K562 (cell line): ENCODE results near the gene WIPF1. TPM values are rescaled to one million over a fixed set of nuclear protein-coding genes. Genes with fewer than 3 reads are reported as not detected.

Source experiments
- ATAC-seq: fragments of 200-7000 bp; cut with Tn5 transposase; 3 replicates; pipeline ENCODE4 v1.9.1; 2020; ENCODE audit warnings: moderate library complexity
- BruUV-seq: library from RNA; stranded (reverse); fragments of 400-500 nt; replicated peaks from 2 replicates; lab custom pipeline; 2021; lab: Mats Ljungman, UMichigan
- CTCF ChIA-PET: fragments of 300-600 bp; formaldehyde crosslinking; extraction: SDS; loops from one replicate; lab custom pipeline; 2021; ENCODE audit warnings: low intra/inter-chr PET ratio; lab: Yijun Ruan, JAX
- POLR2A ChIA-PET: fragments of 300-600, 350-650 bp; sonication (Branson Sonifier 250); formaldehyde crosslinking; extraction: SDS; loops from one replicate; lab custom pipeline; 2021; ENCODE audit warnings: antibody characterized with exemption, inconsistent platforms; lab: Yijun Ruan, JAX
- DNase-seq, 4 experiments: peaks; one replicate each; pipeline versions ENCODE4 v3.0.0 to v3.0.0-alpha.2; 2011 to 2018; ENCODE audit warnings: low spot score in 3 of 4, mixed read lengths in 3 of 4; ENCODE audit errors: extremely low read depth in 1 of 4
- FAIRE-seq: peaks from 2 replicates; lab custom pipeline; 2011; peaks lifted over from hg19 to GRCh38; lab: Jason Lieb, UNC
- H2AFZ ChIP-seq: 2 replicates; pipeline ENCODE4 v1.6.0; 2011; ENCODE audit warnings: low read depth, low read length, control low read depth, inconsistent platforms
- H3K27ac ChIP-seq: fragments of 200-600 bp; 3 replicates; pipeline ENCODE4 v1.8.0; 2011; ENCODE audit warnings: low read depth, mild to moderate bottlenecking, control low read depth, inconsistent platforms, low read length, moderate library complexity, mixed read lengths; ENCODE audit errors: extremely low read depth
- H3K27me3 ChIP-seq, 2 experiments: fragments of 300-600 bp in 1 of 2; 2 replicates in 1 of 2; 3 replicates in 1 of 2; pipeline versions ENCODE4 v1.6.0 to v1.8.0; 2011; ENCODE audit warnings: inconsistent platforms in 2 of 2, low read length in 2 of 2, mild to moderate bottlenecking in 1 of 2, mixed read lengths in 1 of 2, moderate library complexity in 1 of 2; ENCODE audit not compliant: control insufficient read depth in 2 of 2, insufficient read depth in 2 of 2
- H3K36me3 ChIP-seq: fragments of 300-600 bp; 3 replicates; pipeline ENCODE4 v1.8.0; 2011; ENCODE audit warnings: mild to moderate bottlenecking, low read length, inconsistent platforms; ENCODE audit not compliant: control insufficient read depth, insufficient read depth
- H3K4me1 ChIP-seq, 2 experiments: fragments of 200-600 bp in 1 of 2; replicated peaks in 1 of 2; 2 replicates in 1 of 2; 3 replicates in 1 of 2; pipeline versions ENCODE4 v1.5.1 to v1.8.0; 2011; ENCODE audit warnings: inconsistent platforms in 2 of 2, low read length in 2 of 2, mild to moderate bottlenecking in 1 of 2, mixed read lengths in 1 of 2, moderate library complexity in 1 of 2; ENCODE audit not compliant: control insufficient read depth in 2 of 2, insufficient read depth in 2 of 2
- H3K4me2 ChIP-seq: 2 replicates; pipeline ENCODE4 v1.6.1; 2011; ENCODE audit warnings: low read length, control low read depth, inconsistent platforms, mixed read lengths; ENCODE audit not compliant: insufficient read depth
- H3K4me3 ChIP-seq: fragments of 200-600 bp; sonication (generic), shearing (Covaris generic); 2 replicates; pipeline ENCODE4 v1.5.1; 2016; ENCODE audit warnings: control low read depth, inconsistent platforms
- H3K79me2 ChIP-seq: fragments of 200-600 bp; 3 replicates; pipeline ENCODE4 v1.8.0; 2011; ENCODE audit warnings: low read length, inconsistent platforms; ENCODE audit not compliant: control insufficient read depth, insufficient read depth
- H3K9ac ChIP-seq, 2 experiments: 2 replicates each; pipeline versions ENCODE4 v1.6.0 to v1.6.1; 2011; ENCODE audit warnings: low read depth in 2 of 2, low read length in 2 of 2, control low read depth in 1 of 2, inconsistent platforms in 1 of 2, mild to moderate bottlenecking in 1 of 2, mixed read lengths in 1 of 2; ENCODE audit not compliant: insufficient read depth in 1 of 2
- H3K9me1 ChIP-seq: one replicate; pipeline ENCODE4 v1.6.0; 2011; ENCODE audit warnings: inconsistent platforms, mild to moderate bottlenecking, low read length, moderate library complexity; ENCODE audit not compliant: control insufficient read depth, insufficient read depth
- H3K9me3 ChIP-seq: replicated peaks from 2 replicates; pipeline ENCODE4 v1.5.1; 2011; ENCODE audit warnings: low read depth, low read length, inconsistent platforms; ENCODE audit not compliant: control insufficient read depth, insufficient read depth
- H4K20me1 ChIP-seq: replicated peaks from 2 replicates; pipeline ENCODE4 v1.6.1; 2011; ENCODE audit warnings: low read length, inconsistent platforms, mixed read lengths; ENCODE audit not compliant: control insufficient read depth, insufficient read depth
- ARID4B ChIP-seq: sonication (generic); formaldehyde crosslinking; IDR thresholded peaks from 2 replicates; pipeline ENCODE4 v1.8.0; 2022; ENCODE audit warnings: mild to moderate bottlenecking, missing genetic modification reagents
- CBX1 ChIP-seq: sonication (generic); IDR thresholded peaks from 2 replicates; pipeline ENCODE4 v1.6.1; 2016; ENCODE audit warnings: antibody characterized with exemption, low read depth, mild to moderate bottlenecking
- ELK1 ChIP-seq: sonication (generic); formaldehyde crosslinking; IDR thresholded peaks from 2 replicates; pipeline ENCODE4 v1.8.1; 2022; ENCODE audit warnings: missing genetic modification reagents
- GTF2A2 ChIP-seq: IDR thresholded peaks from 2 replicates; pipeline ENCODE4 v1.6.1; 2016; ENCODE audit warnings: mild to moderate bottlenecking, missing genetic modification characterization, missing compliant biosample characterization
- JUNB ChIP-seq: fragments of 450-650 bp; formaldehyde crosslinking; conservative IDR thresholded peaks from 2 replicates; pipeline ENCODE4 v1.4.0; 2020; ENCODE audit warnings: mild to moderate bottlenecking
- RBM22 ChIP-seq: fragments of 200-400 bp; formaldehyde crosslinking; IDR thresholded peaks from 2 replicates; pipeline ENCODE4 v1.6.1; 2018; ENCODE audit warnings: low read length, low read depth; ENCODE audit not compliant: poor library complexity, severe bottlenecking
- SREBF1 ChIP-seq: fragments of 150-350 bp; IDR thresholded peaks from 2 replicates; pipeline ENCODE4 v1.6.1; 2014; ENCODE audit warnings: antibody characterized with exemption, low read depth, low read length, borderline replicate concordance
- STAT5A ChIP-seq: IDR thresholded peaks from 2 replicates; pipeline ENCODE4 v1.6.1; 2012; ENCODE audit warnings: low read length, inconsistent platforms, borderline replicate concordance
- TRIM24 ChIP-seq, 2 experiments: fragments of 450-650 bp; IDR thresholded peaks; 2 replicates each; pipeline ENCODE4 v1.6.1; 2016
- ZNF408 ChIP-seq: fragments of 250-450 bp; sonication (Bioruptor Pico); IDR thresholded peaks from 2 replicates; pipeline ENCODE4 v1.4.0; 2020; ENCODE audit warnings: low read depth, mild to moderate bottlenecking, moderate library complexity
- WGBS: fragments of 100-300 bp; shearing (Covaris generic); methylation state at CpG from one replicate; pipeline ENCODE4 v1.1.6; 2016; ENCODE audit warnings: low coverage, mixed read lengths; ENCODE audit not compliant: insufficient coverage; ENCODE audit errors: missing lambda C conversion rate; 5-methylcytosine and 5-hydroxymethylcytosine counted together
- in situ Hi-C: fragments of 300-500 bp; cut with MboI; formaldehyde crosslinking; loops from 4 replicates; pipeline ENCODE4 v1.15.0; 2018; ENCODE audit warnings: inconsistent platforms, mixed read lengths
- intact Hi-C: fragments of 100-400 bp; cut with micrococcal nuclease; formaldehyde crosslinking; loops from 2 replicates; pipeline ENCODE4 v1.14.2; 2022
- polyA plus RNA-seq, 8 experiments: library from polyadenylated mRNA; depleted of rRNA in 4 of 8; stranded (reverse) in 5 of 8; unstranded in 3 of 8; fragments of >200 nt; fragmentation: Nextera tagmentation in 2 of 8; fragmentation: Illumina TruSeq in 1 of 8; extraction: Ambion mirVana in 2 of 8; extraction: Trizol in 1 of 8; gene quantifications; 2 replicates each; pipeline versions ENCODE4 v1.2.1 to v1.2.3, GENCODE V29; 2011 to 2014; ENCODE audit warnings: inconsistent platforms in 1 of 8, missing spikeins in 1 of 8
- total RNA-seq, 7 experiments: library from RNA; depleted of rRNA in 6 of 7; stranded (reverse); fragments of >200 nt in 6 of 7; fragmentation: Illumina TruSeq in 2 of 7; extraction: Trizol in 2 of 7; gene quantifications; 2 replicates each; pipeline versions ENCODE4 v1.2.1 to v1.2.3, GENCODE V29; 2011 to 2021; ENCODE audit warnings: low replicate concordance in 1 of 7

WIPF1 gene
- total and polyA plus RNA-seq, 9 of the 15 experiments (the other 6 are each of a cell fraction or from before 2014, with no cell fraction given): 0.54 to 4.9 (median 2.4) TPM

GRCh38 chr2:174643356-174643755 lies 45.8 kb upstream of the WIPF1 start:
- H3K27ac ChIP-seq: no peak overlapping the region
- H3K9me1 ChIP-seq: no peaks in the 10 kb centered on the region
- no peak overlapping the region for H3K4me3 ChIP-seq
- no peak for ATAC-seq
- in situ Hi-C loops: no loop called here
- WGBS: 5% methylated on average over 6 of the region's 6 CpGs
- H3K9me3 ChIP-seq: no peaks in the 10 kb centered on the region
- H3K4me1 ChIP-seq: no peaks in the 10 kb centered on the region
- H2AFZ ChIP-seq: no peak overlapping the region
- no TSS peak for BruUV-seq
- peaks cover 0 to 6% of the 10 kb centered on the region in 2 experiments; a peak in 3 of 5 replicates for H3K27me3 ChIP-seq
- ChIA-PET POLR2A (no interaction called here), CTCF (no interaction called here)
- H3K79me2 ChIP-seq: no peaks in the 10 kb centered on the region
- no peak overlapping the region for H3K9ac ChIP-seq
- H3K36me3 ChIP-seq: no peaks in the 10 kb centered on the region
- no peaks in the 10 kb centered on the region for H4K20me1 ChIP-seq
- no peak for DNase-seq
- TF ChIP-seq ELK1 (CRISPR knock-in tag): no peak
- TF ChIP-seq CBX1: no peak
- no peak for TF ChIP-seq ZNF408 (CRISPR knock-in tag)
- no peak for TF ChIP-seq JUNB (CRISPR knock-in tag)
- TF ChIP-seq RBM22: no peak
- TF ChIP-seq ARID4B (CRISPR knock-in tag): no peak
- no peak for TF ChIP-seq GTF2A2 (tag)
- TF ChIP-seq STAT5A: no peak
- TF ChIP-seq SREBF1: no peak
- no peak for TF ChIP-seq TRIM24 (IDR thresholded peaks at IDR 0.05)
- intact Hi-C loops: no loop called here
- no peak overlapping the region for H3K4me2 ChIP-seq
- FAIRE-seq: no peak
